Activated T-helper 2 cell treated with anti-CD3 and anti-CD28 coated beads, Interferon-gamma antibody, Interleukin-2, Interleukin-4, amounts not matched to agents 10 μg/mL and 5 μg/mL and 100 μg/mL, durations not matched to agents 14 hours and 24 hours and 36 hours (primary cell): ENCODE data around the gene GPALPP1. TPM values are rescaled to one million over a fixed set of nuclear protein-coding genes. Genes with fewer than 3 reads are reported as not detected.

ENCODE experiments used
- DNase-seq: peaks from one replicate; pipeline ENCODE4 v3.0.0; 2021; ENCODE audit warnings: low spot score
- H3K27ac Mint-ChIP-seq: one replicate; pipeline ENCODE4 v1.8.0; 2021; ENCODE audit warnings: mixed read lengths
- H3K27me3 Mint-ChIP-seq: one replicate; pipeline ENCODE4 v1.8.0; 2021; ENCODE audit warnings: low read depth, mixed read lengths
- H3K36me3 Mint-ChIP-seq: one replicate; pipeline ENCODE4 v1.8.0; 2021; ENCODE audit warnings: low read depth, mixed read lengths
- H3K4me1 Mint-ChIP-seq: one replicate; pipeline ENCODE4 v1.8.0; 2021; ENCODE audit warnings: low read depth, mixed read lengths
- H3K4me3 Mint-ChIP-seq: one replicate; pipeline ENCODE4 v1.8.0; 2021; ENCODE audit warnings: low read depth, mild to moderate bottlenecking, moderate library complexity, mixed read lengths
- H3K9me3 Mint-ChIP-seq: one replicate; pipeline ENCODE4 v1.8.0; 2021; ENCODE audit warnings: mixed read lengths
- intact Hi-C: fragments of 100-400 bp; cut with micrococcal nuclease; formaldehyde crosslinking; loops from one replicate; pipeline ENCODE4 v1.15.1; 2023
- total RNA-seq: library from RNA; stranded (reverse); gene quantifications from 2 replicates; pipeline ENCODE4 v1.2.3, GENCODE V29; 2022

Gene GPALPP1
- total RNA-seq, 1 donor from 2014 or later, result 29.1 TPM

DNA sequence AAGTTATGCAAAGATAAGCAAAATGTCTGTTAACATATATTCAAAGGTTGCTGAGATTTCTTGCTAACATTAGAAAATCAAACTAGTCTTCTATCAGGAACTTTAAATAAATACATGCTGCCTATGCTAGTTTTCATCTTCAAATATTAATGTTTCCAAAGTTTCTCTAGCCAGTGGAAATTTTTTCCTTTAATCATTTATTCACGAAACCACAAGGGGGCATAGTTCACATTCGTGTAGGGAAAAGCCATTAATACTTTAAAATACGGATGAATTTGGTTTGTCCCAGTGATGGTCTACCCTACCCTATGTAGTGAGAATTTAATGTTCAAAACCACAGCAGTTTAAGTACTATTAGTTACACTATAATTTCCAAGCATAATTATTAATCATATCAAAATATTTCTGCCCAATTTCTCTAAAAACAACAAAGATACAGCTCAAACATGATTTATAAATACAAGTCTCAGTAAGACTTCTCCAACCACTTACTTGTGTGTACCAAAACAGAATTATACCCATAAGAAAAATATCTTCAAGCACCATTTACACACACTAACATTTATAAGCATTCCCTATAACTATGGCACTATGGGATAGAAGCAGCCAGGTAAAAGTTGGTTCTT lies 16.3 kb upstream of the GPALPP1 start:
- H3K27me3 Mint-ChIP-seq, result no peaks in the 10 kb centered on the region
- no peak overlapping the region for H3K4me3 Mint-ChIP-seq
- H3K36me3 Mint-ChIP-seq, result peaks cover 19% of the 10 kb centered on the region
- H3K4me1 Mint-ChIP-seq, result peaks cover 5% of the 10 kb centered on the region
- no peaks in the 10 kb centered on the region for H3K9me3 Mint-ChIP-seq
- H3K27ac Mint-ChIP-seq, result no peak overlapping the region
- intact Hi-C loops, result loop anchor here (10.0 kb wide), 2 partner anchors 332 to 1068 kb away; no protein-coding TSS in a partner anchor
- no peak for DNase-seq

DNA sequence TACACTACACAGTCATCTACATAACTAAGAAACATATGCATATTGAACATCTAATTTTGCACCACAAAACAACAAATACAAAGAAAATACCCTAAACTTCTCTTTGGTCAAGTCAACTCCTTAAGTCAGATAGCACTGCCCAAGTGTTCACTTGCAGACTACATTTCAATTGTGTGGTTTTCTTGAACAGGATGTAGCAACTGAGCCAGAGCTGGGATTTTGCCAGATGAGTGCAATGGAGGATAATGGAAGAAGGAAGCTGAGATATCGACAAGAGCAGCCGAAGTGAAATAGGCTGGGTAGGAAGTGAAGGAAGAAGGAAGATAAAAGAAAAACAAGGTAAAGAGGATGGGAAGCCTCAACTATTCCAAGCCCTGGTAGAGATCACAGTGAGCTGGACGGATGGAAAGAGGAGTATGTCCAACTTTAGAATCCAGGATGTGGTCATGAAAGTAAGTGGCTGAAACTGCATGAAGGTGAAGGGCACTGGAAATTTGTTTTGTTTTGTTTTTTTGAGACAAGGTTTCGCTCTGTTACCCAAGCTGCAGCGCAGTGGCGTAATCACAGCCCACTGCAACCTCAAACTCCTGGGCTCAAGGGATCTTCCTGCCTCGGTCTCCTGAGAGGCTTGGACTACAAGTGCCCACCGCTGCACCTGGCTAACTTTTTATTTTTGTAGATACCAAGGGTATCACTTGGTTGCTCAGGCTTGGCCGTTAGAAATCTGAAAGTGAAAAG lies 15.1 kb upstream of the GPALPP1 start:
- no peaks in the 10 kb centered on the region for H3K9me3 Mint-ChIP-seq
- H3K27ac Mint-ChIP-seq, result no peak overlapping the region
- no peak overlapping the region for H3K4me3 Mint-ChIP-seq
- H3K27me3 Mint-ChIP-seq, result no peaks in the 10 kb centered on the region
- peaks cover 4% of the 10 kb centered on the region for H3K4me1 Mint-ChIP-seq
- DNase-seq, result no peak
- intact Hi-C loops, result loop anchor here (10.0 kb wide), 2 partner anchors 331 to 1069 kb away; no protein-coding TSS in a partner anchor
- H3K36me3 Mint-ChIP-seq, result peaks cover 28% of the 10 kb centered on the region

DNA sequence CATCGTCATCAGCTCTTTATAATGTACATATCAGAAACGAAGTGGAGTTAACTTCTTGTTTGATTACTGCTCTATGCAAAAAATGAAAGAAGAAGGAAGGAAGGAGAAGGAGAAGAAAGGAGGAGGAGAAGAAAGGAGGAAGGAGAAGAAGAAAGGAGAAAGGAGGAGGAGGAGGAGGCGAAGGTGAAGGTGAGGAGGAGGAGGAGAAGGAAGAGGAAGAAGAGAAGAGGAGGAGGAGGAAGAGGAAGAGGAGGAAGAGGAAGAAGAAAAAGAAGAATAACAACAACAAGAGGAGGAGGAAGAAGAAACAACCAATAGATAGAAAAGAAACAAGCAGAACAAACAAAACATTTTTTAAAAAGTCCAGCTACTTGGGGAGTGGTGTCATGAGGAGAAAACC lies 13.1 kb upstream of the GPALPP1 start:
- Mint-ChIP-seq H3K36me3 (peaks cover 29% of the 10 kb centered on the region), H3K4me3 (no peak overlapping the region), H3K9me3 (no peaks in the 10 kb centered on the region), H3K27ac (no peak overlapping the region), H3K4me1 (peaks cover 4% of the 10 kb centered on the region), H3K27me3 (no peaks in the 10 kb centered on the region)
- DNase-seq, result no peak
- intact Hi-C loops, result loop anchor here (10.0 kb wide), 2 partner anchors 329 to 1071 kb away; no protein-coding TSS in a partner anchor

DNA sequence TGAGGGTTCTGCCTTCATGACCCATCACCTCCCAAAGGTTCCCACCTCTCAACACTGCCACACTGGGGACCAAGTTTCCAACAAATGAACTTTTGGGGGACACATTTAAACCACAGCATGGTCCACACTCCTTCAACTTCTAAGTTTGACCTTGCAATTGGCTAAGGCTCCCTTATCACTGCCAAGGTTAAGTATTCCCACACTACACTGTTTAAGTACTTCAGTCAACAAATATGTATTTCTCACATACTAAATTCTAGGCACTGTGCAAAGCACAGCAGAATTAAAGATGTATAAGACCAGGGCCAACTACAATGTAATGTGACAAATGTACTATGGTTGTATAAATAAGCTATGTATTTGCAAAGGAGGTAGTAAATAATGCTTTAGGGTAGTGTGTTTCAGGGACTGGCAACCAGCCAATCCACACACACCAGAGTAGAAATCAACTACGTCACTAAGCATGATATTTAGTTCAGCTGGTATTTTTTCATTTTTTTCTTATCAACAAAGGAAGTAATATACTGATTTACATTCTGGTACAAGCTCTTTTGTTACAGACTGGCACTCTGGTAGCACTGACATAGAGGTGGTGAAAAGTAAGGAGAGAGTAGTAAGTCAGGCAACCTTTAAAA lies 12.3 kb upstream of the GPALPP1 start:
- Mint-ChIP-seq H3K9me3 (no peaks in the 10 kb centered on the region), H3K27me3 (no peaks in the 10 kb centered on the region), H3K27ac (no peak overlapping the region), H3K36me3 (peaks cover 27% of the 10 kb centered on the region), H3K4me3 (no peak overlapping the region), H3K4me1 (peaks cover 1% of the 10 kb centered on the region)
- intact Hi-C loops, result loop anchor here (10.0 kb wide), 2 partner anchors 328 to 1072 kb away; no protein-coding TSS in a partner anchor
- DNase-seq, result no peak

DNA sequence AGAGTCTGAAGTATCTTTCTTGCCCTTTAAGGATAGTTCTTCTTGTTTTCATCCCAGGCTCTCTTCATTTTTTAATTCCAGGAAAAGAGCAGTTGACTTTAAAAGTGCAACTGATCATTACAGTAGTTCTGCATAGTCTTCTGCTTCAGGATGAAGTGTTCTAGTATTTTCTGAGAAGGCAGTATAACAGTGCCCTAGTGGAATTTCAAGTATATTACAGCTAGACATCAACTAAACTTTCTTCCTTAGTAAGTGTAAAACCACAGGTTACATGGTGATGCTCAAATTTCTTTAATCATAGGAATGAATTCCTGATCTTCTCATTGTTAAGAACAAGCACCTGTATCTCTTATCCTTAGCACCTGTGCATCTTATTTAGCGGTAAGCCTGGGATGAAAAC lies 11.0 kb upstream of the GPALPP1 start:
- Mint-ChIP-seq H3K4me3 (no peak overlapping the region), H3K27ac (no peak overlapping the region), H3K36me3 (peaks cover 29% of the 10 kb centered on the region), H3K4me1 (no peaks in the 10 kb centered on the region), H3K27me3 (no peaks in the 10 kb centered on the region), H3K9me3 (no peaks in the 10 kb centered on the region)
- DNase-seq, result no peak
- intact Hi-C loops, result loop anchor here (10.0 kb wide), 2 partner anchors 326 to 1074 kb away; no protein-coding TSS in a partner anchor

DNA sequence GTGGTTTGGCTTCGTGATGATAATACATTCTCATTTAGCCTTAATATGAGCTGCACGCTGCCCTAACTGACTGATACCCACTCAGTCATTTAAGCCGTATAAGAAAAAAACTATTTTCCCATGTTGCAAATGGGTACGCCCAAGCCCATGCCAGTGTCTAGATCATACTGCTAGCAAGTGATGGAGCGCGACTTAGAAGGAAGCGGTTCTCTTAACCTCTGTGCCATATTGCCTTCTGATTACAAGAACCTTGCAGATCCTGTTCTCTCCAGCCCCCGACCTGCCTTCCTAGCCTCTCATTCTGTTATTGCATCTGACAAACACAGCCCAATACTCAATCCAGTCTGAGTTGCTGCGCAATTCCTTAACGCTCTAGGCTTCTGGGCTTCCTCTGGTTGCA lies 603 bp downstream of the GPALPP1 start:
- Mint-ChIP-seq H3K27ac (peak overlapping the region; percentile 95), H3K9me3 (no peaks in the 10 kb centered on the region), H3K36me3 (peaks cover 23% of the 10 kb centered on the region), H3K4me1 (peaks cover 43% of the 10 kb centered on the region), H3K4me3 (peak overlapping the region; percentile 95), H3K27me3 (no peaks in the 10 kb centered on the region)
- DNase-seq, result no peak
- intact Hi-C loops, result loop anchor here (1.0 kb wide), 2 partner anchors 72 to 413 kb away; no protein-coding TSS in a partner anchor

DNA sequence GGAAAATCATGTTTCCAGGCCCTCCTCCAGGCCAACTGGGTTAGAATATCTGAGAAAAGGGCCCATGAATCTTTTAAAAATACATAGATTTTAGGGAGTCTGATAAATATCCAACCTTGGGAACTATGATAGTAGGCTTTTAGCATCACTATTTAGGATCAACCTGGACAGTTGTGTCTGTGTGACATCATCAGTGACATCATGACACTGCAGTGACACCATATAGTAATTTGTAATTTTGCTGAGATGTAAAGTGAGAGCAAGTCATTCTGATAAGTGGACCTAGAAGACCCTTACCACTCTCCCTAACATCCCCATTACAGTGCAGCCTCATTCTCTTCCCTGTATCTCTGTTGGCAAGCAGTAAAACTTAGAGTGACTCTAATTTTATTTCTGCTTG lies 14.1 kb downstream of the GPALPP1 start:
- Mint-ChIP-seq H3K9me3 (no peaks in the 10 kb centered on the region), H3K27me3 (no peaks in the 10 kb centered on the region), H3K36me3 (peaks cover 31% of the 10 kb centered on the region), H3K27ac (no peak overlapping the region), H3K4me3 (no peak overlapping the region), H3K4me1 (no peaks in the 10 kb centered on the region)
- DNase-seq, result no peak
- intact Hi-C loops, result no loop called here

DNA sequence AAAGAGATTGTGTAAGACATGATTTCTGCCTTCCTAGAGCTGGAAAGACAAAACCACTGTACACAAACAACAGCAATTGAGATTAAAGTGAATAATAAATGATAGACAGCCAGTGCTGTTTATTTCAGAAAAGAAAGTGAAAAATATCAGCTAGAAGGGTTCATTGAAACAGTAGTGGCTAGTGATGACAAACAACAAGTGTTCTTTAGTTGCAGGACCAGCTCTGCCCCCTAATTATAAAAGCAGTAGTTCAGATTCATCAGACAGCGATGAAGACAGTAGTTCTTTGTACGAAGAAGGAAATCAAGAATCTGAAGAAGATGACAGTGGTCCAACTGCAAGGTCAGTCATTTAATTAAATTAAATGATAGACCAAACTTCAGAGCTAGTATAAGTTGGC lies 14.8 kb downstream of the GPALPP1 start:
- Mint-ChIP-seq H3K27ac (no peak overlapping the region), H3K27me3 (no peaks in the 10 kb centered on the region), H3K9me3 (no peaks in the 10 kb centered on the region), H3K4me1 (no peaks in the 10 kb centered on the region), H3K36me3 (peaks cover 28% of the 10 kb centered on the region), H3K4me3 (no peak overlapping the region)
- intact Hi-C loops, result no loop called here
- DNase-seq, result no peak

DNA sequence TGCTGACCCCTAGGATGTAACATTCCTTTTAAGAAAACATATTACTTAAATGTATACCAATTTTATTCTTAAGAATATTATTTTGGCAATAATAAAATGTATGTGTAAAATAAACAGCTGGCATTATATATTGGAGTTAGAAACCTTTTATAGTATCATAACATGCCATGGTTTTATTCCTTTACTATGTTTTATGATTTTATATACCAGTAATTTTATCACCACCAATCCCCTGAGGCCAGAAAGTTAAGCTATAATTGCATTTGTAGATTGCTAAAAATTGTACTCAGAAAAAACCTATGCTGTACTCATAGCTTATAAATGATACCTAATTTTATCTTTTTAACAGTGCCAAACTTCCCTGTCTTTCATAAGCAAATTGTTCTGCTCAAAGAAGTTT lies 17.9 kb downstream of the GPALPP1 start:
- H3K27ac Mint-ChIP-seq, result no peak overlapping the region
- peaks cover 28% of the 10 kb centered on the region for H3K36me3 Mint-ChIP-seq
- H3K27me3 Mint-ChIP-seq, result no peaks in the 10 kb centered on the region
- no peaks in the 10 kb centered on the region for H3K9me3 Mint-ChIP-seq
- no peak overlapping the region for H3K4me3 Mint-ChIP-seq
- H3K4me1 Mint-ChIP-seq, result no peaks in the 10 kb centered on the region
- intact Hi-C loops, result no loop called here
- no peak for DNase-seq

DNA sequence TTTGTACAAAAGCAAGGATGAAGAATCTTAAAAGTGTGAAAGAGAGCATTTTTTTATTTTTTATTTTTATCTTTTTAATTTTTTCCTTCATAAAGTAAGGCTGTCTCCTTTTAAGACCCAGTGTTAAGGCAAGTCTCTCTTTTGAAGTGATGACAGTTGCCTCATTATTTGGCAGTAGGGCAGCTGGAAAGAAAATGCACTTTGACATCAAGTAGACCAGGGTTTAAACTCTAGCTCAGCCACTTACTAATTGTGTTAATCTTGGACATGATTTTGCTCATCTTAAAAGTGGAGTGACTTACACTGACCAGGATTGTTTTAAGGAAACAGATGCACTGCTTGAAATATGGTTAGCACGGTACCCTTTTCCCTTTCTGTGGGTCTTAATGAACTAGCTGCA lies 18.5 kb downstream of the GPALPP1 start:
- no peak for DNase-seq
- Mint-ChIP-seq H3K27me3 (no peaks in the 10 kb centered on the region), H3K4me1 (no peaks in the 10 kb centered on the region), H3K27ac (no peak overlapping the region), H3K9me3 (no peaks in the 10 kb centered on the region), H3K4me3 (no peak overlapping the region), H3K36me3 (peaks cover 22% of the 10 kb centered on the region)
- intact Hi-C loops, result no loop called here

DNA sequence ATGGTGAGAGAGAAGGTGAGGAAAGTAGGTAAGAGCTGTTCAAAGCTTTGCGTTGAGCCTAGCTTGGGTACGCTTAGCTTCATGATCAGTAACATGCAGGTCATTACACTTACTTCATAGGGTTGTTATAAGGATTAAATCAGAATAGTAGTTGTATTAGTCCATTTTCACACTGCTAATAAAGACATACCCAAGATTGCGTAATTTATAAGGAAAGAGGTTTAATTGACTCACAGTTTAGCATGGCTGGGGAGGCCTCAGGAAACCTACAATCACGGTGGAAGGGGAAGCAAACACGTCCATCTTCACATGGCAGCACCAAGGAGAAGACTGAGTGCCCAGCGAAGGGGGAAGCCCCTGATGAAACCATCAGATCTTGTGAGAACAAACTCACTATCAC lies 21.9 kb downstream of the GPALPP1 start:
- no peaks in the 10 kb centered on the region for H3K9me3 Mint-ChIP-seq
- intact Hi-C loops, result no loop called here
- H3K27ac Mint-ChIP-seq, result no peak overlapping the region
- no peak for DNase-seq
- H3K27me3 Mint-ChIP-seq, result no peaks in the 10 kb centered on the region
- H3K4me1 Mint-ChIP-seq, result no peaks in the 10 kb centered on the region
- no peak overlapping the region for H3K4me3 Mint-ChIP-seq
- H3K36me3 Mint-ChIP-seq, result peaks cover 31% of the 10 kb centered on the region

DNA sequence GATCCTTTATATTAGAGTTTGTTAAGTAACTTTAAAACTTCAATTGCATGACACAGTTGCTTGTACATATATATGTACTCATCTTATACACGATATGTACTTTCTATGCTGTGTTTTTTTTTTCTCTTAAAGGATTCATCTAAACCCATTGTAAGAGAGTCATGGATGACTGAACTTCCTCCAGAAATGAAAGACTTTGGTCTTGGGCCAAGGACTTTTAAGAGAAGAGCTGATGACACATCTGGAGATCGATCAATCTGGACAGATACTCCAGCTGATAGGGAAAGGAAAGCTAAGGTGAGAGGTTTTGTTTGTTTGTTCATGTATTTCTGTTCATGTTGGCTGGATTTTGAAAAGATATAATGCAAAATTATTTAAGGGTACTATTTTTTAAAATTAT lies 26.0 kb downstream of the GPALPP1 start:
- H3K4me1 Mint-ChIP-seq, result no peaks in the 10 kb centered on the region
- no peaks in the 10 kb centered on the region for H3K9me3 Mint-ChIP-seq
- H3K36me3 Mint-ChIP-seq, result peaks cover 32% of the 10 kb centered on the region
- H3K27ac Mint-ChIP-seq, result no peak overlapping the region
- no peak for DNase-seq
- no peaks in the 10 kb centered on the region for H3K27me3 Mint-ChIP-seq
- intact Hi-C loops, result no loop called here
- no peak overlapping the region for H3K4me3 Mint-ChIP-seq
